ENCODE data around the gene ATG10.
"Not testable (repeated sequence)": the region's sequence is repeated elsewhere in the genome, so short reads cannot be mapped to it uniquely, and the experiment has no call there.

The ATG10 gene

GRCh38 chr5:82058710-82059109 is 86.9 kb downstream of the ATG10 start:
- no peak for DNase-seq

GRCh38 chr5:82066791-82067190 is 95.0 kb downstream of the ATG10 start:
- DNase-seq, result no peak

- DNase-seq, result not testable (repeated sequence)
Measured at GRCh38 chr5:82068042-82068441, 96.2 kb downstream of the ATG10 start.

- DNase-seq, result no peak
Measured at GRCh38 chr5:82068723-82069122, 96.9 kb downstream of the ATG10 start.

GRCh38 chr5:82072138-82072537 is 100.3 kb downstream of the ATG10 start:
- DNase-seq, result no peak

- no peak for DNase-seq
Measured at GRCh38 chr5:82073179-82073578, 101.4 kb downstream of the ATG10 start.

GRCh38 chr5:82074950-82075349 is 103.1 kb downstream of the ATG10 start:
- DNase-seq, result no peak

- DNase-seq, result no peak
Measured at GRCh38 chr5:82077496-82077895, 105.7 kb downstream of the ATG10 start.

GRCh38 chr5:82091617-82092016 is 119.8 kb downstream of the ATG10 start:
- no peak for DNase-seq

GRCh38 chr5:82095536-82095935 is 123.7 kb downstream of the ATG10 start:
- DNase-seq, result no peak

- DNase-seq, result no peak
Measured at GRCh38 chr5:82096249-82096648, 124.4 kb downstream of the ATG10 start.

GRCh38 chr5:82100303-82101077 is 128.7 kb downstream of the ATG10 start:
- no peak for DNase-seq

GRCh38 chr5:82104872-82105271 is 133.0 kb downstream of the ATG10 start:
- DNase-seq, result no peak

- no peak for DNase-seq
Measured at GRCh38 chr5:82105457-82105856, 133.6 kb downstream of the ATG10 start.

- no peak for DNase-seq
Measured at GRCh38 chr5:82106207-82106606, 134.4 kb downstream of the ATG10 start.

- no peak for DNase-seq
Measured at GRCh38 chr5:82106756-82107155, 134.9 kb downstream of the ATG10 start.

- DNase-seq, result peak; percentile 28
Measured at GRCh38 chr5:82107267-82107666, 135.4 kb downstream of the ATG10 start.

- DNase-seq, result no peak
Measured at GRCh38 chr5:82109013-82109412, 137.2 kb downstream of the ATG10 start.

- not testable (repeated sequence) for DNase-seq
Measured at GRCh38 chr5:82109915-82110314, 138.1 kb downstream of the ATG10 start.

GRCh38 chr5:82111191-82111590 is 139.4 kb downstream of the ATG10 start:
- no peak for DNase-seq

GRCh38 chr5:82115858-82116257 is 144.0 kb downstream of the ATG10 start:
- no peak for DNase-seq

GRCh38 chr5:82119889-82120288 is 148.1 kb downstream of the ATG10 start:
- no peak for DNase-seq

- DNase-seq, result no peak
Measured at GRCh38 chr5:82129723-82130285, 158.0 kb downstream of the ATG10 start.

- DNase-seq, result no peak
Measured at GRCh38 chr5:82130602-82131001, 158.8 kb downstream of the ATG10 start.

- no peak for DNase-seq
Measured at GRCh38 chr5:82137205-82137604, 165.4 kb downstream of the ATG10 start.
